ENCODE data around the gene NCBP1. TPM values are rescaled to one million over a fixed set of nuclear protein-coding genes. Genes with fewer than 3 reads are reported as not detected.
"Not testable (repeated sequence)": the region's sequence is repeated elsewhere in the genome, so short reads cannot be mapped to it uniquely, and the experiment has no call there.

The NCBP1 gene
- total RNA-seq, 4 donors from 2014 or later: 18.6 to 38.4 (median 24.4) TPM

DNA sequence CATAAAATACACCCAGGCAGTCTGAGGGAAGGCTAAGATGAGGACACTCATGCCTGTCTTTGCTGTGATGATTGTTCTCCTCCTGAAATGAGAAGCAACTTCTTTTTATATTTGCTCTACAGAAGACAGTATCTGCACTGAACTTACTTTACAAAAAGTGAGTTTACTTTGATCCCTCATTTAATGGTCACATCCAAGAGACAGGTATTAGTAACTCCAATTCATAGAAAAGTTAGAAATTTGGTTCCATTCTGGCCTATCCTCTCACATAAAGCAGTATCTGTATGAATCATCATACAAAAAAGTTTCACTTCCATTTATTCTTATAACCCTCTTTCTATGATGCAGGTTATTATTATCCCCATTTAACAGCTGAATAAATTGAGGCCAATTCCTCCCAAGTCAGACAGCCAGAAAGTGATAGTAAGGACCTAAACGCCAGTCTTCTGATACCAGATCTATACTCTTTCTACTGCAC, 15.6 kb upstream of the NCBP1 start:
- Histone ChIP-seq H3K27ac (no peak overlapping the region), H3K4me1 (peaks cover 0 to 6% (median 0%) of the 10 kb centered on the region in 4 donors), H3K4me3 (no peak overlapping the region), H3K27me3 (no peaks in the 10 kb centered on the region), H3K36me3 (peaks cover 0 to 68% (median 0%) of the 10 kb centered on the region in 3 donors), H3K9me3 (no peaks in the 10 kb centered on the region)
- no peak for DNase-seq (ENCODE audit: low spot score in 2 of 2)
- no peak for TF ChIP-seq POLR2A (IDR thresholded peaks at IDR 0.05)
- TF ChIP-seq, protein P1, sequence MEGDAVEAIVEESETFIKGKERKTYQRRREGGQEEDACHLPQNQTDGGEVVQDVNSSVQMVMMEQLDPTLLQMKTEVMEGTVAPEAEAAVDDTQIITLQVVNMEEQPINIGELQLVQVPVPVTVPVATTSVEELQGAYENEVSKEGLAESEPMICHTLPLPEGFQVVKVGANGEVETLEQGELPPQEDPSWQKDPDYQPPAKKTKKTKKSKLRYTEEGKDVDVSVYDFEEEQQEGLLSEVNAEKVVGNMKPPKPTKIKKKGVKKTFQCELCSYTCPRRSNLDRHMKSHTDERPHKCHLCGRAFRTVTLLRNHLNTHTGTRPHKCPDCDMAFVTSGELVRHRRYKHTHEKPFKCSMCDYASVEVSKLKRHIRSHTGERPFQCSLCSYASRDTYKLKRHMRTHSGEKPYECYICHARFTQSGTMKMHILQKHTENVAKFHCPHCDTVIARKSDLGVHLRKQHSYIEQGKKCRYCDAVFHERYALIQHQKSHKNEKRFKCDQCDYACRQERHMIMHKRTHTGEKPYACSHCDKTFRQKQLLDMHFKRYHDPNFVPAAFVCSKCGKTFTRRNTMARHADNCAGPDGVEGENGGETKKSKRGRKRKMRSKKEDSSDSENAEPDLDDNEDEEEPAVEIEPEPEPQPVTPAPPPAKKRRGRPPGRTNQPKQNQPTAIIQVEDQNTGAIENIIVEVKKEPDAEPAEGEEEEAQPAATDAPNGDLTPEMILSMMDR (IDR thresholded peaks at IDR 0.05): no peak
- TF ChIP-seq EP300 (IDR thresholded peaks at IDR 0.05): no peak
- 92 to 94% methylated on average over 1 of the region's 1 CpG for WGBS, 2 donors

DNA sequence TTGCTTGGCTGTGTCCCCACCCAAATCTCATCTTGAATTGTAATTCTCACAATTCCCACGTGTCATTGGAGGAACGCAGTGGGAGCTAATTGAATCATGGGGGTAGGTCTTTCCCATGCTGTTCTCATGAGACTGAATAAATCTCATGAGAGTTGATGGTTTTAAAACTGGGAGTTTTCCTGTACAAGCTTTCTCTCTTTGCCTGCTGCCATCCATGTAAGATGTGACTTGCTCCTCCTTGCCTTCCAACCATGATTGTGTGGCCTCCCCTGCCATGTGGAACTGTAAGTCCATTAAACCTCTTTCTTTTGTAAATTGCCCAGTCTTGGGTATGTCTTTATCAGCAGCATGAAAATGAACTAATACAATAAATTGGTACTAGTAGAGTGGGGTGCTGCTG, 13.6 kb upstream of the NCBP1 start:
- not testable (repeated sequence) for DNase-seq (ENCODE audit: low spot score in 2 of 2); H3K27ac ChIP-seq; H3K4me3 ChIP-seq; H3K27me3 ChIP-seq; H3K4me1 ChIP-seq; H3K9me3 ChIP-seq
- peaks cover 0 to 78% (median 0%) of the 10 kb centered on the region in 3 donors for H3K36me3 ChIP-seq
- 93 to 95% methylated on average over 2 of the region's 2 CpGs for WGBS, 2 donors

DNA sequence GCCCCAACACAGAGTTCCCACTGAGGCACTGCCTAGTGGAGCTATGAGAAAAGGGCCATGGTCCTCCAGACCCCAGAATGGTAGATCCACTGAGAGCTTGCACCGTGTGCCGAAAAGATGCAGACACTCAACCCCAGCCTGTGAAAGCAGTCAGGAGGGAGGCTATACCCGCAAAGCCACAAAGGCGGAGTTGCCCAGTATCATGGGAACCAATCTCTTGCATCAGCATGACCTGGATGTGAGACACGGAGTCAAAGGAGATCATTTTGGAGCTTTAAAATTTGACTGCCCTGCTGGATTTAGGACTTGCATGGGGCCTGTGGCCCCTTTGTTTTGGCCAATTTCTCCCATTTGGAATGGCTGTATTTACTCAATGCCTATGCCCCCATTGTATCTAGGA, 11.1 kb upstream of the NCBP1 start:
- not testable (repeated sequence) for H3K4me3 ChIP-seq; H3K27me3 ChIP-seq; H3K4me1 ChIP-seq; H3K9me3 ChIP-seq; DNase-seq (ENCODE audit: low spot score in 2 of 2); H3K27ac ChIP-seq
- peaks cover 0 to 70% (median 0%) of the 10 kb centered on the region in 3 donors for H3K36me3 ChIP-seq
- 92 to 94% methylated on average over 3 to 5 of the region's 5 CpGs for WGBS, 2 donors

DNA sequence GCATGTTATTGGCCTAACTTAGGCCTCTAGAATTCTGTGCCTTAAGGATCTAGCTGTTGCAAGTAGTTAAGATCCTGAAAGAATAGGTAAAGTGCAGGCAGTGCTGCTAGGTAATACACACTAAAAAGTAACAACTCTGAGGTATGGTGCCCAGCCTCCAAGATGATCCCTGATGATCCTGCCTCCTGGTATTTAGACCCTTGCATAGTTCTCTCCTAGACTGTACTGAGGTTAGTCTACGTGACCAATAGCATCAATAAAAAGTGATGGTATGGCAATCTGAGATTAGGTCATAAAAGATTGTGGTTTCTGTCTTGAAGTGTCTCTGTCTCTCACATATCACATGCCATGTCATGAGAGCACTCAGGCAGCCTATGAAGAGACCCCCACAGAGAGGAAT, 9.7 kb upstream of the NCBP1 start:
- H3K27ac ChIP-seq: no peak overlapping the region
- WGBS, 2 donors: 95 to 100% methylated on average over 1 of the region's 1 CpG
- no peaks in the 10 kb centered on the region for H3K27me3 ChIP-seq
- no peak overlapping the region for H3K4me3 ChIP-seq
- no peak for TF ChIP-seq EP300 (IDR thresholded peaks at IDR 0.05)
- TF ChIP-seq POLR2A (IDR thresholded peaks at IDR 0.05): no peak
- TF ChIP-seq, protein P1 (IDR thresholded peaks at IDR 0.05): no peak
- peaks cover 0 to 57% (median 0%) of the 10 kb centered on the region in 3 donors for H3K36me3 ChIP-seq
- no peaks in the 10 kb centered on the region for H3K9me3 ChIP-seq
- no peak for DNase-seq (ENCODE audit: low spot score in 2 of 2)
- H3K4me1 ChIP-seq: peaks cover 0 to 22% (median 0%) of the 10 kb centered on the region in 4 donors

DNA sequence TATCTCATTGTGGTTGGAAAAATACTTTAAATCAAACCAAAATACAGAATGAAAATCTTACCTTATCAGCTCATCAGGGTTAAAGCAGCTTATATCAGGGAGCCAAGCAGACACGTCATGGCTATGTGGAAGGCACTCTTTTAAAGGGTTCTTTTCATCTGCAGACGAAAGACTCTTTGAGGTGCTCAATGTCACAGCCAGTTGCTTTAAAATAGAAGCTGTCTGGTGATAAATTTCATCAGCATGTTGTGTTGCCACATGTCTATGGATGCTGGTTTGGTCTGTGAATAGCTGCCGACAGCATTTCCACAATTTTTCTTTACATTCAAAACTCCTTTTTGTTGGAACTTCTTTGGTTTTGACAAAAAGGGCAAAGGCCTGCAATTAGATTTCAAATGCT, 8.0 kb upstream of the NCBP1 start:
- Histone ChIP-seq H3K4me3 (no peak overlapping the region), H3K27me3 (no peaks in the 10 kb centered on the region), H3K36me3 (peaks cover 0 to 49% (median 0%) of the 10 kb centered on the region in 3 donors), H3K27ac (no peak overlapping the region), H3K4me1 (peaks cover 0 to 36% (median 0%) of the 10 kb centered on the region in 4 donors), H3K9me3 (no peaks in the 10 kb centered on the region)
- TF ChIP-seq, protein P1 (IDR thresholded peaks at IDR 0.05): no peak
- TF ChIP-seq POLR2A (IDR thresholded peaks at IDR 0.05) (no peak), EP300 (IDR thresholded peaks at IDR 0.05) (no peak)
- DNase-seq (ENCODE audit: low spot score in 2 of 2): no peak
- WGBS, 2 donors: 52 to 65% methylated on average over 3 of the region's 3 CpGs

DNA sequence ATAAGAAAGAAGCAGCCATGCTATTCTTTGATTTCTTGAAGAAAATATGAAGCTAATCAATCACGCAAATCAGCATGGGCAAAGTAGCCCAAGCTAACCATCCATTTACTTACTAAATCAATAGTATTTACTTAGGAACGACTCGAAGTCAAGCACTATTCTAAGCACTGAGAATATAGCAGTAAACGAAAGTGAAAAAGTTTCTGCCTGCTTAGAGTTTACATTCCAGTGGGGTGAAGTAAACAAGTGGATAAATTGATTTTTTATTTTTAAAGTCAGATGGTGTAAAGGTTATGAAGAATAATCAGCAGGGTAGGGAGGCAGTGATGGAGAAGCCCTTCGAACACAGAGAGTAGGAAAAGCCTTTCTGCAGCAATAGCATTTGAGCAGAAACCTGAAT, 6.0 kb upstream of the NCBP1 start:
- no peak for DNase-seq (ENCODE audit: low spot score in 2 of 2)
- peaks cover 0 to 53% (median 11%) of the 10 kb centered on the region in 4 donors for H3K4me1 ChIP-seq
- peak overlapping the region in 2 of 4 donors; percentile 14 to 38 for H3K27ac ChIP-seq
- H3K4me3 ChIP-seq: no peak overlapping the region
- 41 to 44% methylated on average over 5 of the region's 5 CpGs for WGBS, 2 donors
- TF ChIP-seq, protein P1 (IDR thresholded peaks at IDR 0.05): no peak
- no peak for TF ChIP-seq EP300 (IDR thresholded peaks at IDR 0.05)
- no peak for TF ChIP-seq POLR2A (IDR thresholded peaks at IDR 0.05)
- H3K27me3 ChIP-seq: no peaks in the 10 kb centered on the region
- peaks cover 0 to 29% (median 0%) of the 10 kb centered on the region in 3 donors for H3K36me3 ChIP-seq
- H3K9me3 ChIP-seq: no peaks in the 10 kb centered on the region

Measured in tibial nerve (tissue), 4 donors.